Kidney (tissue), 14 donors: ENCODE results near the gene RPAP2. TPM values are rescaled to one million over a fixed set of nuclear protein-coding genes. Genes with fewer than 3 reads are reported as not detected.

Experiments
- DNase-seq, 5 donors: peaks; one replicate each; pipeline ENCODE4 v3.0.0-alpha.2; 2013 to 2020
- FAIRE-seq: peaks from 2 replicates; lab custom pipeline; 2012; peaks lifted over from hg19 to GRCh38; lab: Jason Lieb, UNC
- H3K27ac ChIP-seq, 2 donors: one replicate each; pipeline ENCODE4 v1.7.0; 2013; ENCODE audit warnings: low read depth in 2 of 2, low read length in 2 of 2, inconsistent platforms in 1 of 2
- H3K27me3 ChIP-seq: one replicate; pipeline ENCODE4 v1.7.1; 2013; ENCODE audit warnings: low read length, inconsistent platforms; ENCODE audit not compliant: control insufficient read depth, insufficient read depth
- H3K36me3 ChIP-seq, 3 donors: one replicate each; pipeline versions ENCODE4 v1.7.0 to v1.7.1; 2013; ENCODE audit warnings: low read length in 3 of 3, control low read depth in 1 of 3, inconsistent platforms in 1 of 3; ENCODE audit not compliant: insufficient read depth in 3 of 3, control insufficient read depth in 2 of 3
- H3K4me1 ChIP-seq, 3 donors: one replicate each; pipeline versions ENCODE4 v1.7.0 to v1.7.1; 2013; ENCODE audit warnings: low read length in 3 of 3, inconsistent platforms in 1 of 3, low read depth in 1 of 3; ENCODE audit not compliant: control insufficient read depth in 2 of 3, insufficient read depth in 2 of 3
- H3K4me3 ChIP-seq, 3 donors: one replicate each; pipeline versions ENCODE4 v1.7.0 to v1.8.1; 2013; ENCODE audit warnings: low read length in 3 of 3, control low read depth in 1 of 3, inconsistent platforms in 1 of 3
- H3K9ac ChIP-seq, 3 donors: one replicate each; pipeline versions ENCODE4 v1.7.0 to v1.7.1; 2013; ENCODE audit warnings: low read length in 3 of 3, control low read depth in 1 of 3, inconsistent platforms in 1 of 3
- H3K9me3 ChIP-seq, 3 donors: one replicate each; pipeline versions ENCODE4 v1.7.0 to v1.7.1; 2013; ENCODE audit warnings: low read length in 3 of 3, control low read depth in 1 of 3, inconsistent platforms in 1 of 3; ENCODE audit not compliant: control insufficient read depth in 2 of 3, insufficient read depth in 1 of 3
- intact Hi-C: fragments of 100-400 bp; cut with DNase I; formaldehyde crosslinking; loops from one replicate; pipeline ENCODE4 v1.11.1; 2022
- polyA plus RNA-seq: library from polyadenylated mRNA; stranded (reverse); fragments of 350-450 nt; fragmentation: Illumina TruSeq; extraction: RNeasy Lipid Tissue Mini Kit (QIAGEN cat#74804); gene quantifications from one replicate; pipeline ENCODE4 v1.2.3, GENCODE V29; 2014; ENCODE audit warnings: low read depth, low replicate concordance; ENCODE audit not compliant: insufficient read depth
- total RNA-seq: library from RNA; stranded (reverse); fragmentation: NEBNext Ultra II Directional; extraction: Animal tissue kit (Norgen Biotek cat#: 25700); gene quantifications from one replicate; pipeline ENCODE4 v1.2.1, GENCODE V29; 2021
- TF ChIP-seq, protein P1 (sequence below): IDR thresholded peaks from 3 replicates; pipeline ENCODE4 v1.5.1; 2012; ENCODE audit warnings: mild to moderate bottlenecking, moderate library complexity, borderline replicate concordance; ENCODE audit not compliant: insufficient read depth; ENCODE audit errors: extremely low read depth
- donor health status: control.
- donor health status: control.
- donor health status: control.
- donor health status: control.
- donor health status: control.
- donor health status: DM: yes; HTN: yes; CAD: no.
- donor health status: Normal renal cell carcinoma (clear cell type).

RPAP2 gene
- total and polyA plus RNA-seq, 2 donors from 2014 or later, result 11.4 to 25.1 TPM

DNA sequence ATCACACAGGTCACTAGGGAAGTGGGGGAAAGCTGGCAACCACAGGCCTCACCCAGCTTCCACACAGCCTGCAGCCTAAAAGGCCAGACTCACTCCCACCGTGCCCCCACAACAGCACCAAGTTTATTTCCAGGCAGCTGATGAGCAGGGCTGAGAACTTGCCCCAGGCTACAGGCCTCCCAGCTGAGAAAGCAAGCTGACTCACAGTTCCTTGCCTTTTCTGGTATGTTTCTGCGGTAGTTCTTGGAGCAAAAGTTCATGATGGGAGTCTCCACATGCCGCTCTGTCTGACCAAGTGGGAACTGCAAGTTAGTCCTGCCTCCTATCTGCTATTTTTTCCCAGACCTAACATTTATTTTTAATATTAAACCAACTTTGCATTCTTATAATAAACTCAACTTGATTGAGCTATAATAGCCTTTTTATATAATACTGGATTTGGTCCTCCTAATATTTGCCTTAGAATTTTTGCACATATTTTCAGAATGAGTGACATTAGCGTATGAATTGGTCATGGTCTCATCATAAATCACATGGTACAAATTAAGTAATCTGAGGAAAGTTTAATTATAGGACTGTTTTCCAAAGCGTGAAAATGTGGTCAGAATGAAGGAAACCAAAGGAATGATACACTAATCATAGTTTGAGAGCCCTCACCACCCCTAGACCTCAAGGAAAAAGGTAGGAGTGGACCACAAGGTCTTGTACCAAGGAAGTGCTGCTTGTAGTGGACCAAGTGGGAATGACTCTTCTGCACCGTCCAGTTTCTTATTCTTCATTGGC, 30.7 kb downstream of the RPAP2 start:
- Histone ChIP-seq H3K36me3 (peaks cover 0 to 13% (median 9%) of the 10 kb centered on the region in 3 donors), H3K9ac (no peak overlapping the region), H3K9me3 (peaks cover 0 to 10% (median 4%) of the 10 kb centered on the region in 3 donors), H3K4me3 (no peak overlapping the region), H3K27me3 (no peaks in the 10 kb centered on the region), H3K4me1 (no peaks in the 10 kb centered on the region), H3K27ac (no peak overlapping the region)
- DNase-seq (no peak), FAIRE-seq (no peak)
- intact Hi-C loops, result no loop called here
- TF ChIP-seq, protein P1, sequence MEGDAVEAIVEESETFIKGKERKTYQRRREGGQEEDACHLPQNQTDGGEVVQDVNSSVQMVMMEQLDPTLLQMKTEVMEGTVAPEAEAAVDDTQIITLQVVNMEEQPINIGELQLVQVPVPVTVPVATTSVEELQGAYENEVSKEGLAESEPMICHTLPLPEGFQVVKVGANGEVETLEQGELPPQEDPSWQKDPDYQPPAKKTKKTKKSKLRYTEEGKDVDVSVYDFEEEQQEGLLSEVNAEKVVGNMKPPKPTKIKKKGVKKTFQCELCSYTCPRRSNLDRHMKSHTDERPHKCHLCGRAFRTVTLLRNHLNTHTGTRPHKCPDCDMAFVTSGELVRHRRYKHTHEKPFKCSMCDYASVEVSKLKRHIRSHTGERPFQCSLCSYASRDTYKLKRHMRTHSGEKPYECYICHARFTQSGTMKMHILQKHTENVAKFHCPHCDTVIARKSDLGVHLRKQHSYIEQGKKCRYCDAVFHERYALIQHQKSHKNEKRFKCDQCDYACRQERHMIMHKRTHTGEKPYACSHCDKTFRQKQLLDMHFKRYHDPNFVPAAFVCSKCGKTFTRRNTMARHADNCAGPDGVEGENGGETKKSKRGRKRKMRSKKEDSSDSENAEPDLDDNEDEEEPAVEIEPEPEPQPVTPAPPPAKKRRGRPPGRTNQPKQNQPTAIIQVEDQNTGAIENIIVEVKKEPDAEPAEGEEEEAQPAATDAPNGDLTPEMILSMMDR, result no peak

DNA sequence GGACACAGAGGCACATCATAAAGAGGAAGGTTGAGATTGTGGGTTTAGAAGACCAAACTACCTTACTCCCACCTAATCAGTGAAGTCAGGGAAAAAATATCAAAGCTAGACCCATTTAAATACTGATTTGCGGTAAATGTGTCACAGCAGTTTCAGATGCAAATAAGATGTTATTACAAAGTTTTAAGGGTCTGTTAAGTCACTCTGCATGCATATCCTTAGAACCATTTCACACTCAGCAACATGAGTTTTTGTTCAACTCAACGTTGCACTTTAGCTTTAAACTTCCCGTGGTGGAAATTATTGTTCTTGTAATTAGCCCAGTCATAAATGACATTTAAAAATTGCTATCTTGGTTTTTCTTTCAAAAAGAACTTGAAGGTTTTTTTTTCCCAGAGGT, 34.8 kb downstream of the RPAP2 start:
- Histone ChIP-seq H3K36me3 (peaks cover 0 to 2% (median 0%) of the 10 kb centered on the region in 3 donors), H3K27ac (no peak overlapping the region), H3K27me3 (no peaks in the 10 kb centered on the region), H3K4me3 (no peak overlapping the region), H3K9me3 (peaks cover 0 to 2% (median 0%) of the 10 kb centered on the region in 3 donors), H3K9ac (no peak overlapping the region), H3K4me1 (no peaks in the 10 kb centered on the region)
- intact Hi-C loops, result no loop called here
- no peak for FAIRE-seq
- TF ChIP-seq, protein P1, result no peak
- no peak for DNase-seq

DNA sequence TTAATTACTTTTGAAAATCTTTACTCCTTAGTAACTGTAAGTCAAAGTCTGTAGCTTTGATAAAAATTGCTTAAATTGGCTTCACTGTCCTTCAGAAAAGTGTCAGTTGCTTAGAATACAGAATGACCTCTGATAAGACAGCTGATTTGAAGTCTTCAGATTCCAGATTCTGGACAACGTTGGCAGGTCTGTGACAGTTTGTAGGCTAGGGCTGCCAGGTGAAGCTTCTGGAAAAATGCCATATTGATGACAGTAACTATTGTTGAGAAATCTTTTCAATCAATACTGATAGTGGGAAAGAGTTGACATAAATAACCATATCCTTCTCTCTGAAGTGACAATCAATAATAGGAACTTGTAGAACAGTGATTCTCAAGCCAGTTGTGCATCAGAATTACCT, 41.3 kb downstream of the RPAP2 start:
- peaks cover 0 to 6% (median 2%) of the 10 kb centered on the region in 3 donors for H3K36me3 ChIP-seq
- no peak for FAIRE-seq

More for the DNA sequence above, 41.3 kb downstream of the RPAP2 start:
- no peak for DNase-seq
- Histone ChIP-seq H3K9me3 (no peaks in the 10 kb centered on the region), H3K27me3 (no peaks in the 10 kb centered on the region), H3K9ac (no peak overlapping the region), H3K27ac (no peak overlapping the region), H3K4me1 (no peaks in the 10 kb centered on the region), H3K4me3 (no peak overlapping the region)
- intact Hi-C loops, result no loop called here
- TF ChIP-seq, protein P1, result no peak
